Fibroblast of the aortic adventitia (primary cell): Measurements from ENCODE around the gene MED17. TPM values are rescaled to one million over a fixed set of nuclear protein-coding genes. Genes with fewer than 3 reads are reported as not detected.

Experiments
- DNase-seq: peaks from one replicate; pipeline ENCODE4 v3.0.0-alpha.2; 2010; ENCODE audit warnings: low read depth
- H3K4me3 ChIP-seq: 2 replicates; pipeline ENCODE4 v1.5.1; 2011; ENCODE audit warnings: low read depth, mild to moderate bottlenecking, control low read depth, low read length, moderate library complexity
- CTCF ChIP-seq: IDR thresholded peaks from 2 replicates; pipeline ENCODE4 v1.5.1; 2011; ENCODE audit warnings: mild to moderate bottlenecking, low read length, control low read depth, inconsistent platforms; ENCODE audit not compliant: insufficient read depth
- total RNA-seq: library from RNA; depleted of rRNA; stranded (reverse); fragments of >200 nt; gene quantifications from 2 replicates; pipeline ENCODE4 v1.2.3, GENCODE V29; 2012; ENCODE audit warnings: low replicate concordance

The MED17 gene
- total RNA-seq, 1 donor = 30.3 TPM

GRCh38 chr11:93822359-93822758 is 38.3 kb downstream of the MED17 start:
- DNase-seq = no peak
- no peak overlapping the region for H3K4me3 ChIP-seq
- TF ChIP-seq CTCF = no peak

GRCh38 chr11:93823210-93823609 is 39.1 kb downstream of the MED17 start:
- no peak for DNase-seq
- no peak overlapping the region for H3K4me3 ChIP-seq
- no peak for TF ChIP-seq CTCF

- no peak for TF ChIP-seq CTCF
- no peak overlapping the region for H3K4me3 ChIP-seq
- DNase-seq = no peak
These were observed 43.3 kb downstream of the MED17 start for GRCh38 chr11:93827363-93827762.

- no peak for DNase-seq
- no peak overlapping the region for H3K4me3 ChIP-seq
- TF ChIP-seq CTCF = no peak
These were observed 45.5 kb downstream of the MED17 start for GRCh38 chr11:93829598-93829997.

- DNase-seq = no peak
- TF ChIP-seq CTCF = no peak
- H3K4me3 ChIP-seq = no peak overlapping the region
These were observed 47.5 kb downstream of the MED17 start for GRCh38 chr11:93831343-93832127.

- TF ChIP-seq CTCF = no peak
- DNase-seq = no peak
- H3K4me3 ChIP-seq = no peak overlapping the region
These were observed 48.7 kb downstream of the MED17 start for GRCh38 chr11:93832780-93833179.

- no peak for TF ChIP-seq CTCF
- DNase-seq = no peak
- no peak overlapping the region for H3K4me3 ChIP-seq
These were observed 54.9 kb downstream of the MED17 start for GRCh38 chr11:93838967-93839366.
